ENCODE results near the gene RPS24.
"Not testable (repeated sequence)": the region's sequence is repeated elsewhere in the genome, so short reads cannot be mapped to it uniquely, and the experiment has no call there.

GRCh38 chr10:78075806-78076205 lies 42.1 kb downstream of the RPS24 start:
- not testable (repeated sequence) for TF ChIP-seq CTCF, POLR2A (IDR thresholded peaks at IDR 0.05)

Data from thyroid gland (tissue), 4 donors.